ENCODE data around the gene SLC27A2. TPM values are rescaled to one million over a fixed set of nuclear protein-coding genes. Genes with fewer than 3 reads are reported as not detected.

SLC27A2 gene
- total and polyA plus RNA-seq, 10 of the 15 experiments (the other 5 are each of a cell fraction or from before 2014, with no cell fraction given), result 0.22 to 1.2 (median 0.69) TPM; not detected in 1

GRCh38 chr15:50140098-50140497 is 41.9 kb upstream of the SLC27A2 start:
- in situ Hi-C loops (cut with MboI) (loop anchor here (5.0 to 10.0 kb wide), 4 partner anchors 715 to 1785 kb away; partner anchors contain the start of gene FGF7), intact Hi-C loops (cut with micrococcal nuclease; ENCODE audit: unreplicated experiment) (no loop called here)
- BruUV-seq (replicated peaks), result no TSS peak
- Histone ChIP-seq H3K4me3 (no peak overlapping the region), H3K4me2 (ENCODE audit: control insufficient read depth, insufficient read depth) (no peak overlapping the region), H3K36me3 (ENCODE audit: control insufficient read depth in 2 of 2, insufficient read depth in 2 of 2, low read length in 1 of 2) (no peaks in the 10 kb centered on the region), H3K27me3 (replicated peaks in 1 of 2; ENCODE audit: control insufficient read depth in 2 of 2, insufficient read depth in 2 of 2, low read length in 1 of 2) (peaks cover 0 to 2% of the 10 kb centered on the region in 2 experiments; a peak in 2 of 4 replicates), H3K27ac (ENCODE audit: control insufficient read depth, insufficient read depth) (no peak overlapping the region), H3K79me2 (ENCODE audit: control insufficient read depth, insufficient read depth, low read length) (no peaks in the 10 kb centered on the region), H4K20me1 (ENCODE audit: control insufficient read depth, insufficient read depth) (no peaks in the 10 kb centered on the region), H3K9ac (ENCODE audit: control insufficient read depth, insufficient read depth, low read length) (no peak overlapping the region), H3K9me3 (replicated peaks; ENCODE audit: control insufficient read depth, insufficient read depth, low read length) (no peaks in the 10 kb centered on the region), H2AFZ (ENCODE audit: control insufficient read depth, low read depth, low read length) (no peak overlapping the region), H3K4me1 (ENCODE audit: control insufficient read depth, insufficient read depth, low read length) (no peaks in the 10 kb centered on the region)
- no peak for TF ChIP-seq TCF12 (IDR thresholded peaks at IDR 0.05; ENCODE audit: low read depth, low read length)
- no peak for TF ChIP-seq PAX8 (IDR thresholded peaks at IDR 0.05)
- no peak for TF ChIP-seq RELA (IDR thresholded peaks at IDR 0.05; ENCODE audit: borderline replicate concordance, partially characterized antibody)
- TF ChIP-seq BACH1 (IDR thresholded peaks at IDR 0.05; ENCODE audit: borderline replicate concordance), result no peak
- no peak for TF ChIP-seq SP1 (IDR thresholded peaks at IDR 0.05; ENCODE audit: low read depth, low read length)
- no peak for TF ChIP-seq TCF3 (IDR thresholded peaks at IDR 0.05; ENCODE audit: borderline replicate concordance, insufficient read depth, low read depth, low read length)
- TF ChIP-seq, protein P1, sequence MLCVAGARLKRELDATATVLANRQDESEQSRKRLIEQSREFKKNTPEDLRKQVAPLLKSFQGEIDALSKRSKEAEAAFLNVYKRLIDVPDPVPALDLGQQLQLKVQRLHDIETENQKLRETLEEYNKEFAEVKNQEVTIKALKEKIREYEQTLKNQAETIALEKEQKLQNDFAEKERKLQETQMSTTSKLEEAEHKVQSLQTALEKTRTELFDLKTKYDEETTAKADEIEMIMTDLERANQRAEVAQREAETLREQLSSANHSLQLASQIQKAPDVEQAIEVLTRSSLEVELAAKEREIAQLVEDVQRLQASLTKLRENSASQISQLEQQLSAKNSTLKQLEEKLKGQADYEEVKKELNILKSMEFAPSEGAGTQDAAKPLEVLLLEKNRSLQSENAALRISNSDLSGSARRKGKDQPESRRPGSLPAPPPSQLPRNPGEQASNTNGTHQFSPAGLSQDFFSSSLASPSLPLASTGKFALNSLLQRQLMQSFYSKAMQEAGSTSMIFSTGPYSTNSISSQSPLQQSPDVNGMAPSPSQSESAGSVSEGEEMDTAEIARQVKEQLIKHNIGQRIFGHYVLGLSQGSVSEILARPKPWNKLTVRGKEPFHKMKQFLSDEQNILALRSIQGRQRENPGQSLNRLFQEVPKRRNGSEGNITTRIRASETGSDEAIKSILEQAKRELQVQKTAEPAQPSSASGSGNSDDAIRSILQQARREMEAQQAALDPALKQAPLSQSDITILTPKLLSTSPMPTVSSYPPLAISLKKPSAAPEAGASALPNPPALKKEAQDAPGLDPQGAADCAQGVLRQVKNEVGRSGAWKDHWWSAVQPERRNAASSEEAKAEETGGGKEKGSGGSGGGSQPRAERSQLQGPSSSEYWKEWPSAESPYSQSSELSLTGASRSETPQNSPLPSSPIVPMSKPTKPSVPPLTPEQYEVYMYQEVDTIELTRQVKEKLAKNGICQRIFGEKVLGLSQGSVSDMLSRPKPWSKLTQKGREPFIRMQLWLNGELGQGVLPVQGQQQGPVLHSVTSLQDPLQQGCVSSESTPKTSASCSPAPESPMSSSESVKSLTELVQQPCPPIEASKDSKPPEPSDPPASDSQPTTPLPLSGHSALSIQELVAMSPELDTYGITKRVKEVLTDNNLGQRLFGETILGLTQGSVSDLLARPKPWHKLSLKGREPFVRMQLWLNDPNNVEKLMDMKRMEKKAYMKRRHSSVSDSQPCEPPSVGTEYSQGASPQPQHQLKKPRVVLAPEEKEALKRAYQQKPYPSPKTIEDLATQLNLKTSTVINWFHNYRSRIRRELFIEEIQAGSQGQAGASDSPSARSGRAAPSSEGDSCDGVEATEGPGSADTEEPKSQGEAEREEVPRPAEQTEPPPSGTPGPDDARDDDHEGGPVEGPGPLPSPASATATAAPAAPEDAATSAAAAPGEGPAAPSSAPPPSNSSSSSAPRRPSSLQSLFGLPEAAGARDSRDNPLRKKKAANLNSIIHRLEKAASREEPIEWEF (IDR thresholded peaks at IDR 0.05; ENCODE audit: insufficient replicate concordance, low read depth, low read length), result no peak
- no peak for TF ChIP-seq RAD51 (IDR thresholded peaks at IDR 0.05)
- no peak for TF ChIP-seq MTA3 (IDR thresholded peaks at IDR 0.05; ENCODE audit: borderline replicate concordance, low read length)
- TF ChIP-seq ZNF24 (IDR thresholded peaks at IDR 0.05), result no peak
- TF ChIP-seq CEBPB (IDR thresholded peaks at IDR 0.05; ENCODE audit: borderline replicate concordance in 1 of 2, low read depth in 2 of 2, low read length in 2 of 2), result no peak
- no peak for TF ChIP-seq CREM (IDR thresholded peaks at IDR 0.05; ENCODE audit: low read depth)
- no peak for TF ChIP-seq RB1 (IDR thresholded peaks at IDR 0.05; ENCODE audit: borderline replicate concordance)
- no peak for TF ChIP-seq BHLHE40 (IDR thresholded peaks at IDR 0.05; ENCODE audit: borderline replicate concordance in 1 of 2, low read depth in 2 of 2, low read length in 1 of 2)
- TF ChIP-seq SMAD1 (IDR thresholded peaks at IDR 0.05; ENCODE audit: low read depth, partially characterized antibody), result no peak
- TF ChIP-seq, protein P2, sequence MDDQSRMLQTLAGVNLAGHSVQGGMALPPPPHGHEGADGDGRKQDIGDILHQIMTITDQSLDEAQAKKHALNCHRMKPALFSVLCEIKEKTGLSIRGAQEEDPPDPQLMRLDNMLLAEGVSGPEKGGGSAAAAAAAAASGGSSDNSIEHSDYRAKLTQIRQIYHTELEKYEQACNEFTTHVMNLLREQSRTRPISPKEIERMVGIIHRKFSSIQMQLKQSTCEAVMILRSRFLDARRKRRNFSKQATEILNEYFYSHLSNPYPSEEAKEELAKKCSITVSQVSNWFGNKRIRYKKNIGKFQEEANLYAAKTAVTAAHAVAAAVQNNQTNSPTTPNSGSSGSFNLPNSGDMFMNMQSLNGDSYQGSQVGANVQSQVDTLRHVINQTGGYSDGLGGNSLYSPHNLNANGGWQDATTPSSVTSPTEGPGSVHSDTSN (IDR thresholded peaks at IDR 0.05; ENCODE audit: insufficient replicate concordance, low read depth, low read length), result no peak
- TF ChIP-seq E4F1 (IDR thresholded peaks at IDR 0.05; ENCODE audit: borderline replicate concordance, partially characterized antibody), result no peak
- ChIA-PET SMC1A (ENCODE audit: uncharacterized antibody, unreplicated experiment) (interaction anchor here (1.1 kb wide), 1 partner anchor 12 kb away, joined by 4 read pairs; no protein-coding TSS in a partner anchor), RAD21 (ENCODE audit: unreplicated experiment) (no interaction called here), POLR2A (no interaction called here), CTCF (no interaction called here)
- ATAC-seq, result no peak
- no peak for DNase-seq (ENCODE audit: low read depth, low spot score)
- 0% methylated on average over 1 of the region's 1 CpG for WGBS (ENCODE audit: insufficient coverage, insufficient replicate concordance, low lambda C conversion rate, missing lambda C conversion rate)
- no peak for FAIRE-seq

All from GM12878 (cell line).